Measurements from ENCODE around the gene EXTL2.

The EXTL2 gene

GRCh38 chr1:100904528-100904927 is 9.9 kb upstream of the EXTL2 start:
- in situ Hi-C loops (cut with MboI; ENCODE audit: low sequenced_read_pairs): loop anchor here (25.0 kb wide), 1 partner anchor 383 kb away; no protein-coding TSS in a partner anchor

- in situ Hi-C loops (cut with MboI; ENCODE audit: low sequenced_read_pairs): loop anchor here (25.0 kb wide), 1 partner anchor 384 kb away; no protein-coding TSS in a partner anchor
Measured at GRCh38 chr1:100903777-100904176, 9.1 kb upstream of the EXTL2 start.

- in situ Hi-C loops (cut with MboI; ENCODE audit: low sequenced_read_pairs): loop anchor here (25.0 kb wide), 1 partner anchor 385 kb away; no protein-coding TSS in a partner anchor
Measured at GRCh38 chr1:100902365-100902764, 7.7 kb upstream of the EXTL2 start.

GRCh38 chr1:100896481-100896982 is 1.9 kb upstream of the EXTL2 start:
- in situ Hi-C loops (cut with MboI; ENCODE audit: low sequenced_read_pairs): loop anchor here (25.0 kb wide), 1 partner anchor 1084 kb away; no protein-coding TSS in a partner anchor

- in situ Hi-C loops (cut with MboI; ENCODE audit: low sequenced_read_pairs): loop anchor here (25.0 kb wide), 1 partner anchor 1084 kb away; no protein-coding TSS in a partner anchor
Measured at GRCh38 chr1:100895540-100896480, 1.2 kb upstream of the EXTL2 start, which contains the start of gene SLC30A7. TSS of gene SLC30A7 (plus strand) at chr1:100896090. CDS start at chr1:100896263, 173 bp downstream.

- in situ Hi-C loops (cut with MboI; ENCODE audit: low sequenced_read_pairs): loop anchor here (25.0 kb wide), 1 partner anchor 1081 kb away; no protein-coding TSS in a partner anchor
Measured at GRCh38 chr1:100893718-100894117, 924 bp downstream of the EXTL2 start.

- in situ Hi-C loops (cut with MboI; ENCODE audit: low sequenced_read_pairs): loop anchor here (25.0 kb wide), 1 partner anchor 1080 kb away; no protein-coding TSS in a partner anchor
Measured at GRCh38 chr1:100892554-100892953, 2.1 kb downstream of the EXTL2 start.

GRCh38 chr1:100891380-100891779 is 3.3 kb downstream of the EXTL2 start:
- in situ Hi-C loops (cut with MboI; ENCODE audit: low sequenced_read_pairs): loop anchor here (25.0 kb wide), 1 partner anchor 1079 kb away; no protein-coding TSS in a partner anchor

- in situ Hi-C loops (cut with MboI; ENCODE audit: low sequenced_read_pairs): loop anchor here (25.0 kb wide), 1 partner anchor 1078 kb away; no protein-coding TSS in a partner anchor
Measured at GRCh38 chr1:100889869-100890482, 4.7 kb downstream of the EXTL2 start.

GRCh38 chr1:100889007-100889406 is 5.6 kb downstream of the EXTL2 start:
- in situ Hi-C loops (cut with MboI; ENCODE audit: low sequenced_read_pairs): loop anchor here (25.0 kb wide), 1 partner anchor 1077 kb away; no protein-coding TSS in a partner anchor

- in situ Hi-C loops (cut with MboI; ENCODE audit: low sequenced_read_pairs): loop anchor here (25.0 kb wide), 1 partner anchor 1072 kb away; no protein-coding TSS in a partner anchor
Measured at GRCh38 chr1:100883963-100884362, 10.7 kb downstream of the EXTL2 start.

GRCh38 chr1:100882698-100883097 is 11.9 kb downstream of the EXTL2 start:
- in situ Hi-C loops (cut with MboI; ENCODE audit: low sequenced_read_pairs): loop anchor here (25.0 kb wide), 1 partner anchor 1070 kb away; no protein-coding TSS in a partner anchor

GRCh38 chr1:100881687-100882086 is 13.0 kb downstream of the EXTL2 start:
- in situ Hi-C loops (cut with MboI; ENCODE audit: low sequenced_read_pairs): loop anchor here (25.0 kb wide), 1 partner anchor 1069 kb away; no protein-coding TSS in a partner anchor

GRCh38 chr1:100879422-100879821 is 15.2 kb downstream of the EXTL2 start:
- in situ Hi-C loops (cut with MboI; ENCODE audit: low sequenced_read_pairs): loop anchor here (25.0 kb wide), 1 partner anchor 1067 kb away; no protein-coding TSS in a partner anchor

- in situ Hi-C loops (cut with MboI; ENCODE audit: low sequenced_read_pairs): loop anchor here (25.0 kb wide), 1 partner anchor 1064 kb away; no protein-coding TSS in a partner anchor
Measured at GRCh38 chr1:100876291-100876690, 18.4 kb downstream of the EXTL2 start.

GRCh38 chr1:100875228-100875627 is 19.4 kb downstream of the EXTL2 start:
- in situ Hi-C loops (cut with MboI; ENCODE audit: low sequenced_read_pairs): loop anchor here (25.0 kb wide), 1 partner anchor 1063 kb away; no protein-coding TSS in a partner anchor

GRCh38 chr1:100874433-100874832 is 20.2 kb downstream of the EXTL2 start:
- in situ Hi-C loops (cut with MboI; ENCODE audit: low sequenced_read_pairs): no loop called here

GRCh38 chr1:100869996-100870395 is 24.6 kb downstream of the EXTL2 start:
- in situ Hi-C loops (cut with MboI; ENCODE audit: low sequenced_read_pairs): loop anchor here (10.0 kb wide), 2 partner anchors 265 to 405 kb away; no protein-coding TSS in a partner anchor

- in situ Hi-C loops (cut with MboI; ENCODE audit: low sequenced_read_pairs): loop anchor here (10.0 kb wide), 2 partner anchors 264 to 404 kb away; no protein-coding TSS in a partner anchor
Measured at GRCh38 chr1:100868364-100868995, 26.2 kb downstream of the EXTL2 start.

GRCh38 chr1:100866901-100867206 is 27.8 kb downstream of the EXTL2 start:
- in situ Hi-C loops (cut with MboI; ENCODE audit: low sequenced_read_pairs): loop anchor here (10.0 kb wide), 2 partner anchors 262 to 402 kb away; no protein-coding TSS in a partner anchor

Measured in HL-60/S4 treated with phorbol 12-myristate 13-acetate at 8.2 ng/mL for 4 days and 3 days (cell line).